Mammary epithelial cell (primary cell): ENCODE measurements around the gene OR8G1.

ENCODE experiments used
- EZH2 ChIP-seq: IDR thresholded peaks from 2 replicates; pipeline ENCODE4 v1.6.1; 2012; ENCODE audit warnings: low read length, inconsistent platforms, borderline replicate concordance
- TF ChIP-seq, protein P1 (sequence below), 2 donors: IDR thresholded peaks in 1 of 2; conservative IDR thresholded peaks in 1 of 2; 2 replicates each; pipeline ENCODE4 v1.5.1; 2011 to 2012; ENCODE audit warnings: inconsistent platforms in 2 of 2, low read length in 2 of 2, mild to moderate bottlenecking in 2 of 2, control low read depth in 1 of 2, low read depth in 1 of 2; ENCODE audit not compliant: insufficient read depth in 1 of 2; ENCODE audit errors: extremely low read depth in 1 of 2

DNA sequence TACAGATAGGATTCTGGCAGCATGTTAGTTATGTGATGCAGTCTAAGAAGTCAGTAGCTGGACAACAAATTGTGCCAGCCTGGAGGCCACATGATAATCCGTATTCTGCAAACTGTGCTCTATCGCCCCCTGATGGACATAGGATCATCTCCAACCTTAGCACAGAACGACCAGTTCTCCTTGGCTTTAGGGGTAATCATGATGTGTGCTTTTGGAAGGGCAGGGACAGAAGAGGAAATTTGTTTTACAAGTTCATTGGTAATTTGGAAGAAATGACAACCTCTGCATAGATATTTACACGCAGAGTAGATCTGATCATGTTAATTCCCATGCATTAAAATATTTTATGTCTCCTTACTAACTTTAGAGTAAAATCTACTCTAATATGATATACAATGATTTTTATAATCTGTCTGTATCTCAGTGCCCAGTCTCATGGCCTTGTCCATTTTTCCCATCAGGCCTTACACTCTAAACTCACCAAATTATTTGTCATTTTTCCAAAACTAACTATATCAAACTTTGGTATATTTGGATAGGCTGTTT is 45.6 kb upstream of the OR8G1 start:
- TF ChIP-seq, protein P1, sequence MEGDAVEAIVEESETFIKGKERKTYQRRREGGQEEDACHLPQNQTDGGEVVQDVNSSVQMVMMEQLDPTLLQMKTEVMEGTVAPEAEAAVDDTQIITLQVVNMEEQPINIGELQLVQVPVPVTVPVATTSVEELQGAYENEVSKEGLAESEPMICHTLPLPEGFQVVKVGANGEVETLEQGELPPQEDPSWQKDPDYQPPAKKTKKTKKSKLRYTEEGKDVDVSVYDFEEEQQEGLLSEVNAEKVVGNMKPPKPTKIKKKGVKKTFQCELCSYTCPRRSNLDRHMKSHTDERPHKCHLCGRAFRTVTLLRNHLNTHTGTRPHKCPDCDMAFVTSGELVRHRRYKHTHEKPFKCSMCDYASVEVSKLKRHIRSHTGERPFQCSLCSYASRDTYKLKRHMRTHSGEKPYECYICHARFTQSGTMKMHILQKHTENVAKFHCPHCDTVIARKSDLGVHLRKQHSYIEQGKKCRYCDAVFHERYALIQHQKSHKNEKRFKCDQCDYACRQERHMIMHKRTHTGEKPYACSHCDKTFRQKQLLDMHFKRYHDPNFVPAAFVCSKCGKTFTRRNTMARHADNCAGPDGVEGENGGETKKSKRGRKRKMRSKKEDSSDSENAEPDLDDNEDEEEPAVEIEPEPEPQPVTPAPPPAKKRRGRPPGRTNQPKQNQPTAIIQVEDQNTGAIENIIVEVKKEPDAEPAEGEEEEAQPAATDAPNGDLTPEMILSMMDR (conservative IDR thresholded peaks at IDR 0.05 in 1 of 2, IDR thresholded peaks at IDR 0.05 in 1 of 2; ENCODE audit: extremely low read depth in 1 of 2, insufficient read depth in 1 of 2, low read depth in 1 of 2, low read length in 2 of 2), result peak; percentile 89 to 94
- no peak for TF ChIP-seq EZH2
